ENCODE results near the gene KCNG1.

DNA sequence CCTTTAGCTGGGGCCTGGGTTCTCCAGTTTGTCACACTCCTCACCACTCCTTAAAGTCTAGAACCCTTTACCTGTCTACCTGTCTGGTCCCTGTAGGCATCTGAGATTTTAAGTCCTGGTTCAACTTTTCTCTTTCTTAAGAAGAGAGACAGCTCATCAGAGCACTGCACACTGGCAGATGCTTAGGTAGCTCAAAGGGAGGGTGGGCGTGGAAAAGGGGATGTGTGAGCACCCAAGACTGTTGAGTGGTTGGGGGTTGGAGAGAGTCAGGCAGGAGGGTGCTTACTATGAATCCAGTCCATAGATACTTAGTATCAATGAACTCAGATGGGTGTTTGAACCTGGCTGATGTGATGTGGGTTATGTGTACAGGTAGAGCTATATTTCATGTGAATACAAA is 6.6 kb upstream of the KCNG1 start:
- no peak for TF ChIP-seq CTCF (IDR thresholded peaks at IDR 0.05; ENCODE audit: low read length)
- no peak for TF ChIP-seq EZH2 (IDR thresholded peaks at IDR 0.05; ENCODE audit: borderline replicate concordance, low read length)
